Gastroesophageal sphincter (tissue), 4 donors: Measurements from ENCODE around the gene ASAP2. TPM values are rescaled to one million over a fixed set of nuclear protein-coding genes. Genes with fewer than 3 reads are reported as not detected.
A peak's percentile ranks its signal among the peaks of the same experiment; 100 is the strongest.

Source experiments
- ATAC-seq: fragments of 150-250 bp; one replicate; pipeline ENCODE4 v1.9.1; 2016; ENCODE audit warnings: mild to moderate bottlenecking, moderate library complexity
- H3K27ac ChIP-seq, 4 donors: fragments of 200-600 bp; sonication (generic) in 3 of 4; 1 replicate in 3 of 4; 2 replicates in 1 of 4; pipeline ENCODE4 v1.5.1; 2016 to 2019
- H3K27me3 ChIP-seq: fragments of 200-600 bp; sonication (generic); one replicate; pipeline ENCODE4 v1.5.1; 2019
- H3K36me3 ChIP-seq, 2 donors: fragments of 200-600 bp; sonication (generic); one replicate each; pipeline ENCODE4 v1.5.1; 2019; ENCODE audit warnings: control low read depth in 1 of 2
- H3K4me1 ChIP-seq, 3 donors: fragments of 200-600 bp; sonication (generic); 1 replicate in 2 of 3; 2 replicates in 1 of 3; pipeline ENCODE4 v1.5.1; 2016 to 2019; ENCODE audit warnings: control low read depth in 2 of 3
- H3K4me3 ChIP-seq, 2 donors: fragments of 200-600 bp; sonication (generic); one replicate each; pipeline ENCODE4 v1.5.1; 2019; ENCODE audit warnings: mild to moderate bottlenecking in 1 of 2, moderate library complexity in 1 of 2
- H3K9me3 ChIP-seq, 3 donors: fragments of 200-600 bp; sonication (generic); one replicate each; pipeline ENCODE4 v1.5.1; 2017 to 2019; ENCODE audit warnings: control low read depth in 2 of 3
- CTCF ChIP-seq, 4 experiments: fragments of 200-600 bp in 2 of 4; fragments of 450-650 bp in 2 of 4; sonication (generic) in 1 of 4; IDR thresholded peaks; one replicate each; pipeline ENCODE4 v1.5.1; 2017 to 2019; ENCODE audit warnings: antibody characterized with exemption in 4 of 4, mild to moderate bottlenecking in 2 of 4, moderate library complexity in 2 of 4
- EP300 ChIP-seq: sonication (generic); formaldehyde crosslinking; IDR thresholded peaks from one replicate; pipeline ENCODE4 v1.6.1; 2017; ENCODE audit warnings: antibody characterized with exemption, mild to moderate bottlenecking
- POLR2A ChIP-seq, 2 donors: fragments of 450-650 bp; IDR thresholded peaks; one replicate each; pipeline ENCODE4 v1.6.1; 2017; ENCODE audit warnings: antibody characterized with exemption in 2 of 2, mild to moderate bottlenecking in 2 of 2, moderate library complexity in 1 of 2
- POLR2AphosphoS5 ChIP-seq: sonication (generic); formaldehyde crosslinking; IDR thresholded peaks from one replicate; pipeline ENCODE4 v1.6.1; 2017; ENCODE audit warnings: antibody characterized with exemption
- WGBS, 2 donors: methylation state at CpG; one replicate each; pipeline ENCODE4 v1.1.5; 2018; ENCODE audit warnings: low coverage in 1 of 2; 5-methylcytosine and 5-hydroxymethylcytosine counted together
- total RNA-seq, 4 donors: library from RNA; depleted of rRNA; stranded (reverse); fragments of >200 nt; gene quantifications; one replicate each; pipeline ENCODE4 v1.1.0, GENCODE V29; 2016

ASAP2 gene
- total RNA-seq, 4 donors from 2014 or later: 18.3 to 31.4 (median 26.2) TPM

GRCh38 chr2:9291331-9291730 lies 84.7 kb downstream of the ASAP2 start:
- no peak overlapping the region for H3K27ac ChIP-seq
- ATAC-seq: no peak
- H3K36me3 ChIP-seq: peaks cover 0 to 4% of the 10 kb centered on the region in 2 donors
- TF ChIP-seq POLR2AphosphoS5 (no peak), POLR2A (IDR thresholded peaks at IDR 0.05) (no peak), CTCF (IDR thresholded peaks at IDR 0.05) (no peak), EP300 (no peak)
- H3K9me3 ChIP-seq: no peaks in the 10 kb centered on the region
- H3K4me3 ChIP-seq: no peak overlapping the region
- peaks cover 0 to 21% (median 0%) of the 10 kb centered on the region in 3 donors for H3K4me1 ChIP-seq
- H3K27me3 ChIP-seq: no peaks in the 10 kb centered on the region
- 91 to 96% methylated on average over 7 to 8 of the region's 12 CpGs for WGBS, 2 donors

- WGBS, 2 donors: 93 to 100% methylated on average over 2 to 4 of the region's 5 CpGs
- peaks cover 0 to 25% (median 3%) of the 10 kb centered on the region in 3 donors for H3K4me1 ChIP-seq
- H3K27ac ChIP-seq: no peak overlapping the region
- no peaks in the 10 kb centered on the region for H3K9me3 ChIP-seq
- no peak for ATAC-seq
- TF ChIP-seq POLR2AphosphoS5 (no peak), CTCF (IDR thresholded peaks at IDR 0.05) (no peak)
- no peaks in the 10 kb centered on the region for H3K27me3 ChIP-seq
- no peak overlapping the region for H3K4me3 ChIP-seq
- H3K36me3 ChIP-seq: peaks cover 0 to 4% of the 10 kb centered on the region in 2 donors
Measured at GRCh38 chr2:9291866-9292265, 85.3 kb downstream of the ASAP2 start.

- no peak for ATAC-seq
- TF ChIP-seq POLR2AphosphoS5: no peak
- no peak for TF ChIP-seq CTCF (IDR thresholded peaks at IDR 0.05)
- no peak for TF ChIP-seq EP300
- TF ChIP-seq POLR2A (IDR thresholded peaks at IDR 0.05): no peak
- no peak overlapping the region for H3K4me3 ChIP-seq
- H3K36me3 ChIP-seq: peaks cover 0 to 4% of the 10 kb centered on the region in 2 donors
- H3K9me3 ChIP-seq: no peaks in the 10 kb centered on the region
- peaks cover 0 to 31% (median 8%) of the 10 kb centered on the region in 3 donors for H3K4me1 ChIP-seq
- WGBS, 2 donors: 80 to 96% methylated on average over 1 to 4 of the region's 4 CpGs
- no peak overlapping the region for H3K27ac ChIP-seq
- no peaks in the 10 kb centered on the region for H3K27me3 ChIP-seq
Measured at GRCh38 chr2:9292426-9292825, 85.8 kb downstream of the ASAP2 start.

GRCh38 chr2:9294764-9295163 lies 88.2 kb downstream of the ASAP2 start:
- WGBS, 2 donors: 55 to 100% methylated on average over 1 to 5 of the region's 6 CpGs
- TF ChIP-seq POLR2A (IDR thresholded peaks at IDR 0.05) (no peak), EP300 (no peak), CTCF (IDR thresholded peaks at IDR 0.05) (no peak), POLR2AphosphoS5 (no peak)
- Histone ChIP-seq H3K36me3 (no peaks in the 10 kb centered on the region), H3K9me3 (no peaks in the 10 kb centered on the region), H3K4me1 (peaks cover 4 to 54% (median 12%) of the 10 kb centered on the region in 3 donors), H3K4me3 (no peak overlapping the region), H3K27me3 (no peaks in the 10 kb centered on the region), H3K27ac (no peak overlapping the region)
- no peak for ATAC-seq

- H3K9me3 ChIP-seq: no peaks in the 10 kb centered on the region
- peak overlapping the region in 3 of 4 donors; percentile 70 to 73 (median 70) for H3K27ac ChIP-seq
- peaks cover 4 to 72% (median 15%) of the 10 kb centered on the region in 3 donors for H3K4me1 ChIP-seq
- 88% methylated on average over 3 of the region's 4 CpGs; no CpG with 5 or more reads in 1 of the 2 donors for WGBS, 2 donors
- H3K36me3 ChIP-seq: no peaks in the 10 kb centered on the region
- TF ChIP-seq CTCF (IDR thresholded peaks at IDR 0.05): no peak
- TF ChIP-seq POLR2A (IDR thresholded peaks at IDR 0.05): no peak
- TF ChIP-seq EP300: no peak
- no peak for TF ChIP-seq POLR2AphosphoS5
- ATAC-seq: no peak
- no peak overlapping the region for H3K4me3 ChIP-seq
- no peaks in the 10 kb centered on the region for H3K27me3 ChIP-seq
Measured at GRCh38 chr2:9296559-9296958, 89.9 kb downstream of the ASAP2 start.
